Ishikawa (cell line): Measurements from ENCODE around the gene MGLL.

Source experiments
- EP300 ChIP-seq: IDR thresholded peaks from 2 replicates; pipeline ENCODE4 v1.6.1; 2012; ENCODE audit warnings: borderline replicate concordance
- RAD21 ChIP-seq: IDR thresholded peaks from 2 replicates; pipeline ENCODE4 v1.6.1; 2012; ENCODE audit warnings: low read depth
- REST ChIP-seq: IDR thresholded peaks from 2 replicates; pipeline ENCODE4 v1.6.1; 2012; ENCODE audit warnings: low read depth, mild to moderate bottlenecking
- TAF1 ChIP-seq: IDR thresholded peaks from 2 replicates; pipeline ENCODE4 v1.6.1; 2012; ENCODE audit warnings: low read depth, mild to moderate bottlenecking
- TF ChIP-seq, protein P1 (sequence below): IDR thresholded peaks from 2 replicates; pipeline ENCODE4 v1.6.1; 2012
- TF ChIP-seq, protein P2 (sequence below): IDR thresholded peaks from 2 replicates; pipeline ENCODE4 v1.6.1; 2012

- no peak for TF ChIP-seq EP300
- TF ChIP-seq RAD21 = no peak
- no peak for TF ChIP-seq REST
- TF ChIP-seq TAF1 = no peak
- TF ChIP-seq, protein P1, sequence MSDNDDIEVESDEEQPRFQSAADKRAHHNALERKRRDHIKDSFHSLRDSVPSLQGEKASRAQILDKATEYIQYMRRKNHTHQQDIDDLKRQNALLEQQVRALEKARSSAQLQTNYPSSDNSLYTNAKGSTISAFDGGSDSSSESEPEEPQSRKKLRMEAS = no peak
- TF ChIP-seq, protein P2, sequence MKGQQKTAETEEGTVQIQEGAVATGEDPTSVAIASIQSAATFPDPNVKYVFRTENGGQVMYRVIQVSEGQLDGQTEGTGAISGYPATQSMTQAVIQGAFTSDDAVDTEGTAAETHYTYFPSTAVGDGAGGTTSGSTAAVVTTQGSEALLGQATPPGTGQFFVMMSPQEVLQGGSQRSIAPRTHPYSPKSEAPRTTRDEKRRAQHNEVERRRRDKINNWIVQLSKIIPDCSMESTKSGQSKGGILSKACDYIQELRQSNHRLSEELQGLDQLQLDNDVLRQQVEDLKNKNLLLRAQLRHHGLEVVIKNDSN = no peak
Observed at GRCh38 chr3:127650236-127650635, 172.1 kb downstream of the MGLL start.
